Liver (tissue), 9 donors: ENCODE data around the gene RDX. TPM values are rescaled to one million over a fixed set of nuclear protein-coding genes. Genes with fewer than 3 reads are reported as not detected.
"Not testable (repeated sequence)": the region's sequence is repeated elsewhere in the genome, so short reads cannot be mapped to it uniquely, and the experiment has no call there.

Source experiments
- DNase-seq: peaks from one replicate; pipeline ENCODE4 v3.0.0-alpha.2; 2017; ENCODE audit warnings: low spot score
- H3K27ac ChIP-seq, 2 donors: one replicate each; pipeline ENCODE4 v1.7.0; 2013; ENCODE audit warnings: inconsistent platforms in 2 of 2, low read length in 2 of 2, control low read depth in 1 of 2, low read depth in 1 of 2, mild to moderate bottlenecking in 1 of 2
- H3K27me3 ChIP-seq, 4 donors: one replicate each; pipeline versions ENCODE4 v1.6.1 to v1.7.0; 2013; ENCODE audit warnings: low read length in 3 of 4, inconsistent platforms in 1 of 4, mild to moderate bottlenecking in 1 of 4, moderate library complexity in 1 of 4; ENCODE audit not compliant: control insufficient read depth in 4 of 4, insufficient read depth in 4 of 4
- H3K36me3 ChIP-seq, 4 donors: one replicate each; pipeline versions ENCODE4 v1.6.1 to v1.7.0; 2013; ENCODE audit warnings: low read length in 3 of 4, mild to moderate bottlenecking in 3 of 4, low read depth in 1 of 4, moderate library complexity in 1 of 4; ENCODE audit not compliant: control insufficient read depth in 4 of 4, insufficient read depth in 3 of 4
- H3K4me1 ChIP-seq, 4 donors: one replicate each; pipeline versions ENCODE4 v1.6.1 to v1.7.0; 2013; ENCODE audit warnings: low read length in 3 of 4, mild to moderate bottlenecking in 3 of 4, moderate library complexity in 1 of 4; ENCODE audit not compliant: control insufficient read depth in 4 of 4, insufficient read depth in 4 of 4
- H3K4me3 ChIP-seq, 3 donors: one replicate each; pipeline versions ENCODE4 v1.6.1 to v1.7.0; 2013; ENCODE audit warnings: low read length in 3 of 3, control low read depth in 1 of 3, low read depth in 1 of 3, mild to moderate bottlenecking in 1 of 3
- H3K9ac ChIP-seq, 2 donors: one replicate each; pipeline ENCODE4 v1.7.0; 2013; ENCODE audit warnings: low read length in 2 of 2, mild to moderate bottlenecking in 2 of 2, moderate library complexity in 2 of 2, control low read depth in 1 of 2, low read depth in 1 of 2
- H3K9me3 ChIP-seq, 4 donors: one replicate each; pipeline versions ENCODE4 v1.6.1 to v1.7.0; 2013; ENCODE audit warnings: low read length in 3 of 4; ENCODE audit not compliant: control insufficient read depth in 4 of 4
- ATF3 ChIP-seq: IDR thresholded peaks from 2 replicates; pipeline ENCODE4 v1.6.1; 2016; ENCODE audit warnings: antibody characterized with exemption
- FOXA1 ChIP-seq: IDR thresholded peaks from 2 replicates; pipeline ENCODE4 v1.6.1; 2016; ENCODE audit warnings: antibody characterized with exemption
- FOXA2 ChIP-seq: IDR thresholded peaks from 2 replicates; pipeline ENCODE4 v1.6.1; 2016; ENCODE audit warnings: antibody characterized with exemption
- GABPA ChIP-seq, 2 donors: IDR thresholded peaks in 1 of 2; conservative IDR thresholded peaks in 1 of 2; 2 replicates each; pipeline ENCODE4 v1.6.1; 2016; ENCODE audit warnings: antibody characterized with exemption in 2 of 2, mild to moderate bottlenecking in 1 of 2, moderate library complexity in 1 of 2
- HNF4A ChIP-seq, 2 donors: conservative IDR thresholded peaks; 2 replicates each; pipeline ENCODE4 v1.6.1; 2016; ENCODE audit warnings: antibody characterized with exemption in 2 of 2, mild to moderate bottlenecking in 2 of 2
- HNF4G ChIP-seq: IDR thresholded peaks from 2 replicates; pipeline ENCODE4 v1.6.1; 2016; ENCODE audit warnings: antibody characterized with exemption
- JUND ChIP-seq, 2 donors: IDR thresholded peaks; 2 replicates each; pipeline ENCODE4 v1.6.1; 2016; ENCODE audit warnings: antibody characterized with exemption in 2 of 2
- MAX ChIP-seq: IDR thresholded peaks from 2 replicates; pipeline ENCODE4 v1.6.1; 2016; ENCODE audit warnings: antibody characterized with exemption
- NR2F2 ChIP-seq: IDR thresholded peaks from 2 replicates; pipeline ENCODE4 v1.6.1; 2016; ENCODE audit warnings: antibody characterized with exemption
- RAD21 ChIP-seq, 2 donors: IDR thresholded peaks; 2 replicates each; pipeline ENCODE4 v1.6.1; 2016; ENCODE audit warnings: antibody characterized with exemption in 2 of 2, mild to moderate bottlenecking in 2 of 2
- SP1 ChIP-seq: IDR thresholded peaks from 2 replicates; pipeline ENCODE4 v1.6.1; 2018; ENCODE audit warnings: antibody characterized with exemption, mild to moderate bottlenecking
- YY1 ChIP-seq: IDR thresholded peaks from 2 replicates; pipeline ENCODE4 v1.6.1; 2016; ENCODE audit warnings: antibody characterized with exemption, mild to moderate bottlenecking
- WGBS: extraction: QIAGEN DNeasy Blood & Tissue Kit; methylation state at CpG from one replicate; pipeline ENCODE4 v1.1.7; 2013; 5-methylcytosine and 5-hydroxymethylcytosine counted together
- polyA plus RNA-seq, 2 donors: library from polyadenylated mRNA; stranded (reverse) in 1 of 2; unstranded in 1 of 2; fragments of 200-250 nt in 1 of 2; fragments of >200 nt in 1 of 2; fragmentation: Nextera tagmentation in 1 of 2; extraction: Ambion mirVana in 1 of 2; gene quantifications; one replicate each; pipeline versions ENCODE4 v1.2.1 to v1.2.3, GENCODE V29; 2013 to 2015
- total RNA-seq, 2 donors: library from RNA; depleted of rRNA; stranded (reverse); fragments of >200 nt; gene quantifications; one replicate each; pipeline ENCODE4 v1.2.3, GENCODE V29; 2014
- TF ChIP-seq, protein P1 (sequence below): fragments of 150-350 bp; IDR thresholded peaks from 2 replicates; pipeline ENCODE4 v1.5.1; 2017; ENCODE audit warnings: improper control_type of control experiment, low read depth, low read length; ENCODE audit not compliant: missing input control
- TF ChIP-seq, protein P2 (sequence below): IDR thresholded peaks from 2 replicates; pipeline ENCODE4 v1.6.1; 2016; ENCODE audit warnings: antibody characterized with exemption
- donor health status: healthy.
- donor health status: healthy.
- donor health status: healthy.
- donor health status: healthy.
- donor health status: healthy.

The RDX gene
- total and polyA plus RNA-seq, 4 donors = 19.9 to 116 (median 53.9) TPM

DNA sequence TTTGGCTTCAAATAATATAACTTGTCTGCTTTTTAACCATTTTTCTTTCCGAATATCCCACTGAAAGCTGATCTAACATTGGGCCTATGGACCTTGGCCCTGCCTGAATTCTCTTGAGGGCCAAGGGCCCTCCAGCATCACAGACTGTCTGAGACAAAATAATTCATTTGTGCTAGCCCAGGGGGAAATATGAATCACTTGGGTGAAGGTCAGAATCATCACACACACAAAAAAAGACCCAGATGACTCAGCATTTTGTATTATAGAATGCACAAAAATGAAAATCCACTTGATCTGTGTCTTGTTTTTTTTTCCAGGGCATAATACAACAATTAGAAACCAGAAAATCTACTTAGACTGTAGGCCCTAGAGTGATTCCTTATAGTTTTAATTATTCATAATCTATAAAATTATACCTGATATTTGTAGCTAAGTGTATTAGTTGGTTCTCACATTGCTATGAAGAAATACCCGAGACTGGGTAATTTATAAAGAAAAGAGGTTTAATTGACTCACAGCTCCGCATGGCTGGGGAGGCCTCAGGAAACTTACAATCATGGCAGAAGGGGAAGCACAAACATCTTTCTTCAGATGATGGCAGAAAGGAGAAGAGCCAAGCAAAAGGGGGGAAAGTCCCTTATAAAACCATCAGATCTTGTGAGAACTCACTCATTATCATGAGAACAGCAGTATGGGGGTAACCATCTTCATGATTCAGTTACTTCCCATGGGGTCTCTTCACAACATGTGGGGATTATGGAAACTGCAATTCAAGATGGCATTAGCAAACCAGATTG lies 15.6 kb upstream of the RDX start:
- Histone ChIP-seq H3K36me3 (no peaks in the 10 kb centered on the region), H3K9me3 (no peaks in the 10 kb centered on the region), H3K9ac (no peak overlapping the region), H3K27ac (no peak overlapping the region), H3K4me1 (no peaks in the 10 kb centered on the region), H3K27me3 (no peaks in the 10 kb centered on the region), H3K4me3 (no peak overlapping the region)
- TF ChIP-seq HNF4A (conservative IDR thresholded peaks at IDR 0.05) (no peak), FOXA2 (no peak), YY1 (no peak), NR2F2 (no peak), GABPA (IDR thresholded peaks at IDR 0.05 in 1 of 2, conservative IDR thresholded peaks at IDR 0.05 in 1 of 2) (no peak), HNF4G (no peak), ATF3 (no peak)
- TF ChIP-seq, protein P1, sequence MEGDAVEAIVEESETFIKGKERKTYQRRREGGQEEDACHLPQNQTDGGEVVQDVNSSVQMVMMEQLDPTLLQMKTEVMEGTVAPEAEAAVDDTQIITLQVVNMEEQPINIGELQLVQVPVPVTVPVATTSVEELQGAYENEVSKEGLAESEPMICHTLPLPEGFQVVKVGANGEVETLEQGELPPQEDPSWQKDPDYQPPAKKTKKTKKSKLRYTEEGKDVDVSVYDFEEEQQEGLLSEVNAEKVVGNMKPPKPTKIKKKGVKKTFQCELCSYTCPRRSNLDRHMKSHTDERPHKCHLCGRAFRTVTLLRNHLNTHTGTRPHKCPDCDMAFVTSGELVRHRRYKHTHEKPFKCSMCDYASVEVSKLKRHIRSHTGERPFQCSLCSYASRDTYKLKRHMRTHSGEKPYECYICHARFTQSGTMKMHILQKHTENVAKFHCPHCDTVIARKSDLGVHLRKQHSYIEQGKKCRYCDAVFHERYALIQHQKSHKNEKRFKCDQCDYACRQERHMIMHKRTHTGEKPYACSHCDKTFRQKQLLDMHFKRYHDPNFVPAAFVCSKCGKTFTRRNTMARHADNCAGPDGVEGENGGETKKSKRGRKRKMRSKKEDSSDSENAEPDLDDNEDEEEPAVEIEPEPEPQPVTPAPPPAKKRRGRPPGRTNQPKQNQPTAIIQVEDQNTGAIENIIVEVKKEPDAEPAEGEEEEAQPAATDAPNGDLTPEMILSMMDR = no peak
- WGBS = 82% methylated on average over 3 of the region's 3 CpGs
- no peak for DNase-seq

DNA sequence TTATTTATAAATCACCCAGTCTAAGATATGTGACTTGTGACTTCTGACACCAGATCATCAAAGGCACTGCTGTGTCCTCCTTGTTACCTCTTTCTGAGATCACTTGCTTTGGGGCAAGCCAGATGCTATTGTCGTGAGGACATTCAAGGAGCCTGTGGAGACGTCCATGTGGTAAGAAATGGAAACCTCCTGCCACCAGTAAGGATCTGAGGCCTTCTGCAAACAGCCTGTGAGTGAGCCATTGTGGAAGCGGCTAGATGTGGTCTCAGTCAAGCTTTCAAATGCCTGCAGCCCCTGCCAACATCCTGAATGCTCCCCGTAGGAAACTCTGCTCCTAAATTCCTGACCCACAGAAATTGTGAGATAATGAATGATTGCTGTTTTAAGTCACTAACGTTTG lies 11.7 kb upstream of the RDX start:
- H3K27me3 ChIP-seq = no peaks in the 10 kb centered on the region
- no peak for DNase-seq
- H3K9ac ChIP-seq = no peak overlapping the region
- H3K4me3 ChIP-seq = no peak overlapping the region
- TF ChIP-seq FOXA1 = no peak
- no peak for TF ChIP-seq JUND (IDR thresholded peaks at IDR 0.05)
- TF ChIP-seq, protein P2, sequence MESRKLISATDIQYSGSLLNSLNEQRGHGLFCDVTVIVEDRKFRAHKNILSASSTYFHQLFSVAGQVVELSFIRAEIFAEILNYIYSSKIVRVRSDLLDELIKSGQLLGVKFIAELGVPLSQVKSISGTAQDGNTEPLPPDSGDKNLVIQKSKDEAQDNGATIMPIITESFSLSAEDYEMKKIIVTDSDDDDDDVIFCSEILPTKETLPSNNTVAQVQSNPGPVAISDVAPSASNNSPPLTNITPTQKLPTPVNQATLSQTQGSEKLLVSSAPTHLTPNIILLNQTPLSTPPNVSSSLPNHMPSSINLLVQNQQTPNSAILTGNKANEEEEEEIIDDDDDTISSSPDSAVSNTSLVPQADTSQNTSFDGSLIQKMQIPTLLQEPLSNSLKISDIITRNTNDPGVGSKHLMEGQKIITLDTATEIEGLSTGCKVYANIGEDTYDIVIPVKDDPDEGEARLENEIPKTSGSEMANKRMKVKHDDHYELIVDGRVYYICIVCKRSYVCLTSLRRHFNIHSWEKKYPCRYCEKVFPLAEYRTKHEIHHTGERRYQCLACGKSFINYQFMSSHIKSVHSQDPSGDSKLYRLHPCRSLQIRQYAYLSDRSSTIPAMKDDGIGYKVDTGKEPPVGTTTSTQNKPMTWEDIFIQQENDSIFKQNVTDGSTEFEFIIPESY = no peak
- no peak for TF ChIP-seq SP1
- TF ChIP-seq HNF4A (conservative IDR thresholded peaks at IDR 0.05) = no peak
- no peak for TF ChIP-seq ATF3
- no peak for TF ChIP-seq HNF4G
- no peak for TF ChIP-seq RAD21 (IDR thresholded peaks at IDR 0.05)
- no peak for TF ChIP-seq MAX
- no peak overlapping the region for H3K27ac ChIP-seq
- WGBS = 81% methylated on average over 5 of the region's 5 CpGs
- no peaks in the 10 kb centered on the region for H3K36me3 ChIP-seq
- no peaks in the 10 kb centered on the region for H3K9me3 ChIP-seq
- H3K4me1 ChIP-seq = peaks cover 0 to 5% (median 0%) of the 10 kb centered on the region in 4 donors

DNA sequence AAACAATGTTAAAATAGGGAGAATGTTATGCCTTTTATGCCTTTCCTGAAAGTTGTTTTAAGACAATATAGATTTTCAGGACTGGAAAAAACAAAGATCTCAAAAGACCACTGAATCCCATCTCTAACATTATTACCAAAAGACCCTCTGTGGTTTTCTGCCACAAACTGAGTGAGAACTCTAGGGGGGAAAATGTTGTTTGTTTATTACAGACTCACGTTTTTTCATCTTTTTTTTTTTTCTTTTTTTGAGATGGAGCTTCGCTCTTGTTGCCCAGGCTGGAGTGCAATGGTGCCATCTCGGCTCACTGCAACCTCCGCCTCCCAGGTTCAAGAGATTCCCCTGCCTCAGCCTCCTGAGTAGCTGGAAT lies 9.6 kb upstream of the RDX start:
- not testable (repeated sequence) for H3K36me3 ChIP-seq, H3K9me3 ChIP-seq, H3K27ac ChIP-seq, H3K9ac ChIP-seq, H3K4me1 ChIP-seq, H3K27me3 ChIP-seq, DNase-seq, H3K4me3 ChIP-seq
- 78% methylated on average over 4 of the region's 4 CpGs for WGBS
